ENCODE data around the gene PCDHGA1. TPM values are rescaled to one million over a fixed set of nuclear protein-coding genes. Genes with fewer than 3 reads are reported as not detected.

The PCDHGA1 gene
- polyA plus RNA-seq, 1 donor (not counting 4 experiments of a cell fraction or from before 2014, with no cell fraction given): 0.09 TPM

DNA sequence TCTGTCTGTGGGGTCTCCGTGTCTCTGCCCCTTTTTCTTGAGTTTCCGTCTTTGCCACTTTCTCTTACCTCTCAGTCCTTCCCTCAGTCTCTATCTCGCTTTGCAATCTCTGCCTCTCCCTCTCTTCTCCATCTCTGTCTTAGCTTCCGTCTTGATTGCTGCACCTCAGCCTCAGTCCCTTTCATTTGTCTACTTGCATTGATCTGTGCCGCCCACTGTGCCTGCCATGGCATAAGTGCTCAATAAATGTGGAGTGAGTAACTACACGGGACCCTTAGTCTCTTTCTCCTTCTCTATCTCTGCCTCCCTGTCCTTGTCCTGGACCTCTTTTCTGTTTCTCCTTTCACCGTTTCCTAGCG is 165.1 kb downstream of the PCDHGA1 start:
- Histone ChIP-seq H3K9ac (ENCODE audit: control insufficient read depth, extremely low read depth, insufficient read depth, low read length) (no peak overlapping the region), H3K4me2 (ENCODE audit: control insufficient read depth, extremely low read depth, insufficient read depth, low read depth, low read length) (no peak overlapping the region), H3K4me1 (ENCODE audit: control insufficient read depth, extremely low read depth, insufficient read depth, low read length) (no peaks in the 10 kb centered on the region), H3K9me1 (ENCODE audit: control insufficient read depth, extremely low read depth, insufficient read depth, low read length) (no peaks in the 10 kb centered on the region), H3K9me3 (ENCODE audit: control insufficient read depth, low read depth, low read length) (no peaks in the 10 kb centered on the region), H3K27me3 (ENCODE audit: control insufficient read depth, extremely low read depth, insufficient read depth, low read length) (no peaks in the 10 kb centered on the region), H3K36me3 (ENCODE audit: control insufficient read depth in 2 of 2, extremely low read depth in 1 of 2, insufficient read depth in 2 of 2, low read length in 2 of 2) (peaks cover 0 to 5% of the 10 kb centered on the region in 2 experiments), H3K27ac (ENCODE audit: control insufficient read depth, insufficient read depth, low read length) (no peak overlapping the region), H2AFZ (ENCODE audit: control insufficient read depth, low read length) (no peak overlapping the region), H3K79me2 (ENCODE audit: control insufficient read depth, insufficient read depth, low read length) (no peaks in the 10 kb centered on the region), H3K4me3 (ENCODE audit: control insufficient read depth in 2 of 3, extremely low read depth in 1 of 3, insufficient read depth in 2 of 3, low read depth in 1 of 3, low read length in 3 of 3) (no peak overlapping the region), H4K20me1 (ENCODE audit: control insufficient read depth, extremely low read depth, insufficient read depth, low read length) (no peaks in the 10 kb centered on the region)
- FAIRE-seq (no peak), DNase-seq (ENCODE audit: low read depth, low spot score) (no peak)
- TF ChIP-seq, protein P1, sequence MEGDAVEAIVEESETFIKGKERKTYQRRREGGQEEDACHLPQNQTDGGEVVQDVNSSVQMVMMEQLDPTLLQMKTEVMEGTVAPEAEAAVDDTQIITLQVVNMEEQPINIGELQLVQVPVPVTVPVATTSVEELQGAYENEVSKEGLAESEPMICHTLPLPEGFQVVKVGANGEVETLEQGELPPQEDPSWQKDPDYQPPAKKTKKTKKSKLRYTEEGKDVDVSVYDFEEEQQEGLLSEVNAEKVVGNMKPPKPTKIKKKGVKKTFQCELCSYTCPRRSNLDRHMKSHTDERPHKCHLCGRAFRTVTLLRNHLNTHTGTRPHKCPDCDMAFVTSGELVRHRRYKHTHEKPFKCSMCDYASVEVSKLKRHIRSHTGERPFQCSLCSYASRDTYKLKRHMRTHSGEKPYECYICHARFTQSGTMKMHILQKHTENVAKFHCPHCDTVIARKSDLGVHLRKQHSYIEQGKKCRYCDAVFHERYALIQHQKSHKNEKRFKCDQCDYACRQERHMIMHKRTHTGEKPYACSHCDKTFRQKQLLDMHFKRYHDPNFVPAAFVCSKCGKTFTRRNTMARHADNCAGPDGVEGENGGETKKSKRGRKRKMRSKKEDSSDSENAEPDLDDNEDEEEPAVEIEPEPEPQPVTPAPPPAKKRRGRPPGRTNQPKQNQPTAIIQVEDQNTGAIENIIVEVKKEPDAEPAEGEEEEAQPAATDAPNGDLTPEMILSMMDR (optimal IDR thresholded peaks at IDR 0.05 in 1 of 3, IDR thresholded peaks at IDR 0.05 in 1 of 3, conservative IDR thresholded peaks at IDR 0.05 in 1 of 3; ENCODE audit: extremely low read depth in 1 of 3, insufficient read depth in 2 of 3, low read length in 3 of 3): no peak
- no peak for TF ChIP-seq EZH2 (IDR thresholded peaks at IDR 0.05; ENCODE audit: low read length)
- dilution Hi-C loops (cut with MboI; ENCODE audit: extremely low pct_ligation_motif_present, low sequenced_read_pairs): no loop called here

DNA sequence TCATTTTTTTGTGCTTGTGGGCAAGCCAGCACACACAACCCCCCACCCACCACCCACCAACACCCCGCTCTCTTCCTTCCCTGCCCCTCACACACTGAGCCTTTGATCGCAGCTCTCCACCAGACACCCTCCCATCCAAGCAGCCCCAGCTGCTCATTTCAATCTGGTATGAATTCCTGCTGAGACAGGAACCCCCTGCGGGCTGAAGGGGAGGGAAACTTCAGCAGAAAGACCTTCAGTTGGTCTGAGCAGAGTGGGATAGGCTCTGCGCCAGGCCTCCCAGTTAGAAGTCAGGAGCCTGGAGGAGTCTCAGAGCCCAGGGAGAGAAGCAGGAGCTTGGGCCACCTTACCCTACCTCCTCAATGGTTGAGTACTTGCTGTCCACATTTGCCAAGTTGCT is 165.7 kb downstream of the PCDHGA1 start:
- Histone ChIP-seq H3K27me3 (ENCODE audit: control insufficient read depth, extremely low read depth, insufficient read depth, low read length) (no peaks in the 10 kb centered on the region), H3K9ac (ENCODE audit: control insufficient read depth, extremely low read depth, insufficient read depth, low read length) (no peak overlapping the region), H3K4me2 (ENCODE audit: control insufficient read depth, extremely low read depth, insufficient read depth, low read depth, low read length) (no peak overlapping the region), H4K20me1 (ENCODE audit: control insufficient read depth, extremely low read depth, insufficient read depth, low read length) (no peaks in the 10 kb centered on the region), H3K4me1 (ENCODE audit: control insufficient read depth, extremely low read depth, insufficient read depth, low read length) (no peaks in the 10 kb centered on the region), H3K9me1 (ENCODE audit: control insufficient read depth, extremely low read depth, insufficient read depth, low read length) (no peaks in the 10 kb centered on the region), H3K79me2 (ENCODE audit: control insufficient read depth, insufficient read depth, low read length) (no peaks in the 10 kb centered on the region), H3K4me3 (ENCODE audit: control insufficient read depth in 2 of 3, extremely low read depth in 1 of 3, insufficient read depth in 2 of 3, low read depth in 1 of 3, low read length in 3 of 3) (no peak overlapping the region), H2AFZ (ENCODE audit: control insufficient read depth, low read length) (no peak overlapping the region), H3K27ac (ENCODE audit: control insufficient read depth, insufficient read depth, low read length) (no peak overlapping the region), H3K36me3 (ENCODE audit: control insufficient read depth in 2 of 2, extremely low read depth in 1 of 2, insufficient read depth in 2 of 2, low read length in 2 of 2) (peaks cover 0 to 5% of the 10 kb centered on the region in 2 experiments), H3K9me3 (ENCODE audit: control insufficient read depth, low read depth, low read length) (no peaks in the 10 kb centered on the region)
- no peak for TF ChIP-seq EZH2 (IDR thresholded peaks at IDR 0.05; ENCODE audit: low read length)
- TF ChIP-seq, protein P1 (optimal IDR thresholded peaks at IDR 0.05 in 1 of 3, IDR thresholded peaks at IDR 0.05 in 1 of 3, conservative IDR thresholded peaks at IDR 0.05 in 1 of 3; ENCODE audit: extremely low read depth in 1 of 3, insufficient read depth in 2 of 3, low read length in 3 of 3): no peak
- FAIRE-seq (no peak), DNase-seq (ENCODE audit: low read depth, low spot score) (no peak)
- dilution Hi-C loops (cut with MboI; ENCODE audit: extremely low pct_ligation_motif_present, low sequenced_read_pairs): no loop called here

All from keratinocyte (primary cell).